H1 (cell line): ENCODE results near the gene ABL1.

Experiments
- CTCF ChIP-seq, 3 experiments: IDR thresholded peaks; 1 replicate in 2 of 3; 2 replicates in 1 of 3; pipeline versions ENCODE4 v1.5.1 to v1.6.1; 2011; ENCODE audit warnings: low read length in 3 of 3, mild to moderate bottlenecking in 3 of 3, inconsistent platforms in 2 of 3, low read depth in 1 of 3, moderate library complexity in 1 of 3; ENCODE audit not compliant: insufficient read depth in 1 of 3; ENCODE audit errors: control extremely low read depth in 1 of 3
- HDAC2 ChIP-seq, 2 experiments: fragments of 300-600 bp in 1 of 2; sonication (generic) in 1 of 2; IDR thresholded peaks; 2 replicates each; pipeline ENCODE4 v1.6.1; 2011 to 2012; ENCODE audit warnings: low read depth in 2 of 2, low read length in 2 of 2, mild to moderate bottlenecking in 2 of 2, moderate library complexity in 2 of 2, borderline replicate concordance in 1 of 2, inconsistent platforms in 1 of 2
- KDM1A ChIP-seq: fragments of 200-600, 300-600 bp; sonication (generic); IDR thresholded peaks from 2 replicates; pipeline ENCODE4 v1.7.1; 2016; ENCODE audit warnings: mild to moderate bottlenecking, low read length, borderline replicate concordance
- POLR2AphosphoS5 ChIP-seq: IDR thresholded peaks from 2 replicates; pipeline ENCODE4 v1.6.1; 2011; ENCODE audit warnings: low read depth, low read length
- TAF1 ChIP-seq: IDR thresholded peaks from 2 replicates; pipeline ENCODE4 v1.6.1; 2011; ENCODE audit warnings: mild to moderate bottlenecking, low read depth, low read length

- TF ChIP-seq TAF1 (no peak), CTCF (IDR thresholded peaks at IDR 0.05; ENCODE audit: control extremely low read depth in 1 of 3, insufficient read depth in 1 of 3, low read depth in 1 of 3, low read length in 3 of 3) (no peak), POLR2AphosphoS5 (no peak), KDM1A (no peak), HDAC2 (IDR thresholded peaks at IDR 0.05; ENCODE audit: borderline replicate concordance in 1 of 2, low read depth in 2 of 2, low read length in 2 of 2) (no peak)
These were observed 36.5 kb downstream of the ABL1 start for GRCh38 chr9:130871395-130872062.
